Adrenal gland (tissue), 5 donors: ENCODE measurements around the gene ADAT3.

Source experiments
- POLR2A ChIP-seq, 2 donors: fragments of 450-650 bp; IDR thresholded peaks; one replicate each; pipeline ENCODE4 v1.6.1; 2017; ENCODE audit warnings: antibody characterized with exemption in 2 of 2, mild to moderate bottlenecking in 2 of 2, moderate library complexity in 1 of 2
- TF ChIP-seq, protein P1 (sequence below), 6 experiments: fragments of 450-650 bp in 4 of 6; fragments of 200-600 bp in 2 of 6; sonication (generic) in 1 of 6; IDR thresholded peaks; 1 replicate in 5 of 6; 2 replicates in 1 of 6; pipeline versions ENCODE4 v1.5.1 to v1.8.0; 2016 to 2021; ENCODE audit warnings: antibody characterized with exemption in 6 of 6, mild to moderate bottlenecking in 2 of 6, moderate library complexity in 1 of 6
- donor health status: DM: no; HTN: no; CAD: no.

GRCh38 chr19:1925544-1925943 is 20.3 kb downstream of the ADAT3 start:
- TF ChIP-seq POLR2A (IDR thresholded peaks at IDR 0.05): no peak
- TF ChIP-seq, protein P1, sequence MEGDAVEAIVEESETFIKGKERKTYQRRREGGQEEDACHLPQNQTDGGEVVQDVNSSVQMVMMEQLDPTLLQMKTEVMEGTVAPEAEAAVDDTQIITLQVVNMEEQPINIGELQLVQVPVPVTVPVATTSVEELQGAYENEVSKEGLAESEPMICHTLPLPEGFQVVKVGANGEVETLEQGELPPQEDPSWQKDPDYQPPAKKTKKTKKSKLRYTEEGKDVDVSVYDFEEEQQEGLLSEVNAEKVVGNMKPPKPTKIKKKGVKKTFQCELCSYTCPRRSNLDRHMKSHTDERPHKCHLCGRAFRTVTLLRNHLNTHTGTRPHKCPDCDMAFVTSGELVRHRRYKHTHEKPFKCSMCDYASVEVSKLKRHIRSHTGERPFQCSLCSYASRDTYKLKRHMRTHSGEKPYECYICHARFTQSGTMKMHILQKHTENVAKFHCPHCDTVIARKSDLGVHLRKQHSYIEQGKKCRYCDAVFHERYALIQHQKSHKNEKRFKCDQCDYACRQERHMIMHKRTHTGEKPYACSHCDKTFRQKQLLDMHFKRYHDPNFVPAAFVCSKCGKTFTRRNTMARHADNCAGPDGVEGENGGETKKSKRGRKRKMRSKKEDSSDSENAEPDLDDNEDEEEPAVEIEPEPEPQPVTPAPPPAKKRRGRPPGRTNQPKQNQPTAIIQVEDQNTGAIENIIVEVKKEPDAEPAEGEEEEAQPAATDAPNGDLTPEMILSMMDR (IDR thresholded peaks at IDR 0.05): no peak
